NCI-H1417 (cell line): ENCODE results near the gene HRH1.
"Not testable (repeated sequence)": the region's sequence is repeated elsewhere in the genome, so short reads cannot be mapped to it uniquely, and the experiment has no call there.

Source experiments
- DNase-seq, 3 experiments: peaks; one replicate each; lab custom pipeline; 2025; lab: John Stamatoyannopoulos, UW

HRH1 gene

GRCh38 chr3:11204697-11205348 lies 50.5 kb downstream of the HRH1 start:
- peak in 1 of 3 experiments; percentile 35 for DNase-seq

- peak in 1 of 3 experiments; percentile 9 for DNase-seq
Observed at GRCh38 chr3:11205881-11206280, 51.6 kb downstream of the HRH1 start.

GRCh38 chr3:11206316-11206715 lies 52.0 kb downstream of the HRH1 start:
- peak in 2 of 3 experiments; percentile 17 to 75 for DNase-seq

DNA sequence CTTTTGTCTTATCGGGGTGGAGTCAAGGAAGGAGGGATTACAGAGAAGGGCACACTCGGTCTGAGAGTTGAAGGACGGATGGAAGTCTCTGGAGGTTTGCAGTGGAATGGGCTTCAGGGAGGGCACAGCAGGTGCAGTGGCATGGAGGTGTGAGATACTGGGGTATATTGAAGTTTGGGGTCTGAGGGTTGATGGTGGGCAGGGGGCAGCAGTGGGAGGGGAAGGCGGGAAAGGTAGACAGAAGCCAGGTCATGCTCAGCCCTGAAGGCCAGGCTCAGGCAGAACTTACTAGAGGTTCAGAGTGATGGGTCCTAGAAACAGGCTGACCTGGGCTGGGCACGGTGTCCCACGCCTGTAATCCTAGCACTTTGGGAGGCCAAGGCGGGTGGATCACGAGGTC lies 52.7 kb downstream of the HRH1 start:
- DNase-seq = no peak

DNA sequence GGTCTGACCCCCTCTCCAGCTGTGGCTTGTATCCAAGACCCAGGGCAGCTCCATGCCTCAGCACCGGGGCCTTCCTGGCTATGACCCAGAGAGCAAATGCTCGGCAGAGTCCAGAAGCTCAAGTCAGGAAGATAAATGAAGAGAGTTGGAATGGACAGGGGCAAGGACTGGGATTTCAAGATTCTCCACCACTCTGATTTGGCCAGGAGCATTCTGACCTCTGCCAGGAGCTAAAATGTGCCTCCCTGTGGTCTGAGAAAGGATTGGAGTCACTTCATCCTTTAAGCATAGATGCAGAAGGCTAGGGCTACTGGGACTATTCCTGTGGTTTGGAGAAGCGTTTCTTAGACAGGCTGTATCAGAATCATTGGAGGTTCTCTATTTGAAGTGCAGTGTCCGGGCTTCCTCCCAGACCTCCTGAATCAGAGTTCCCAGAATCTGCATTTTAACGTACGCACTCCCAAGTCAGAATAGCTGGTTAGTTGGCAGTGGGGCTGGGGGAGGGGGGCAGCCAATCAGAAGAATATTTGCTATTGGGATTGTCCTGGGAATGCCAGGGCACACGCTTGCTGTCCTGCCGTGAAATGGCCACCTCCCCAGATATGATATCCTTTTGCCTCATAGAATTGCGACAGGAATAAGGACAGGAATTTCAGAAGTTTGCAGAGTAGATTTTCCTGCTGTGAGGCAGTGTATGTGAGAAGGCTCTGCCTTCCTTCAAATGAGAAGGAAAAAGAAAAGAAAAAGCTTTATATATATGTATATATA lies 57.4 kb downstream of the HRH1 start:
- no peak for DNase-seq

- no peak for DNase-seq
Observed at GRCh38 chr3:11212299-11212608, 58.0 kb downstream of the HRH1 start.

- no peak for DNase-seq
Observed at GRCh38 chr3:11212784-11213183, 58.5 kb downstream of the HRH1 start.

DNA sequence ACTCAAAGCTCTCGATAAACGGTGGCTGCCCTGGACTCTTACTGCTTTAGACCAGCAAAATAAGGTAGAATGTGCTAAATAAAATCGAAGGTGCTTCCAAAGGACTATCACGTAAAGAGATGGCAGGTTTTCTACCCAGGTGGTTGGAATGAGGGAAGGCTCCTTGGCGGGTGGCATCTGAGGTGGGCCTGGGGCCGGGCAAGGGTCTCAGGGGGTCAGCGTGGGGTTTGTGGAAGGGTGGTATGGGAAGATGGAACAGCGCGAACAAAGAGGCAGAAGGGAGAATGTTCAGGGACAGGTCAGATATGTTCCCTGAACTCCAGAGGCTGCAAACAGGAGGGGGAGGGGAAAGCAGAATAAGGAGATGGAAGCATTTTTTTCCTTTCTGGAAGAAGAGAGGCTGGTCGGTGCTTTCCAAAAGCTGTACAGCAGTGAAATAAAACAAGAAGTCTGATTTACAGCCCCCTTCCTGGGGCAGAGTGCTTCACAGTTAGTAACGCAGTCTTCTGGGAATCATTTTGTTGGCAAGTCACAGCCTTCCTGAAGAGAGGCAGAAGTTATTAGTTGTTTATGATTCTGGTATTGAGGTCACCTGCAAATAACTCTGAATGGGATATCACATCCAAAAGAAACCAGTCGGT lies 59.6 kb downstream of the HRH1 start:
- DNase-seq = no peak

GRCh38 chr3:11214451-11214978 lies 60.2 kb downstream of the HRH1 start:
- no peak for DNase-seq

DNA sequence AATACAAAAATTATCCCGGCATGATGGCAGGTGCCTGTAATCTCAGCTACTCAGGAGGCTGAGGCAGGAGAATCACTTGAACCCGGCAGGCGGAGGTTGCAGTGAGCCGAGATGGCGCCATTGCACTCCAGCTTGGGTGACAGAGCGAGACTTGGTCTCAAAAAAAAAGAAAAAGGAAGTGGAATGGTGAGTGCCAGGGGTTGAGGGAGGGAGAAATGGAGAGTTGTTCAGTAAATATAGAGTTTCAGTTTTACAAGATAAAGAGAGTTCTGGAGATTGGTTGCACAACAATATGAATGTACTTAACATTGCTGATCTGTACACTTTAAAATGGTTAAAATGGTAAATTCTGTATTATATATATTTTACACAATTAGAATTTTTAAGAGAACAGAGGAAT lies 63.1 kb downstream of the HRH1 start:
- not testable (repeated sequence) for DNase-seq

GRCh38 chr3:11220230-11220629 lies 65.9 kb downstream of the HRH1 start:
- DNase-seq = no peak

DNA sequence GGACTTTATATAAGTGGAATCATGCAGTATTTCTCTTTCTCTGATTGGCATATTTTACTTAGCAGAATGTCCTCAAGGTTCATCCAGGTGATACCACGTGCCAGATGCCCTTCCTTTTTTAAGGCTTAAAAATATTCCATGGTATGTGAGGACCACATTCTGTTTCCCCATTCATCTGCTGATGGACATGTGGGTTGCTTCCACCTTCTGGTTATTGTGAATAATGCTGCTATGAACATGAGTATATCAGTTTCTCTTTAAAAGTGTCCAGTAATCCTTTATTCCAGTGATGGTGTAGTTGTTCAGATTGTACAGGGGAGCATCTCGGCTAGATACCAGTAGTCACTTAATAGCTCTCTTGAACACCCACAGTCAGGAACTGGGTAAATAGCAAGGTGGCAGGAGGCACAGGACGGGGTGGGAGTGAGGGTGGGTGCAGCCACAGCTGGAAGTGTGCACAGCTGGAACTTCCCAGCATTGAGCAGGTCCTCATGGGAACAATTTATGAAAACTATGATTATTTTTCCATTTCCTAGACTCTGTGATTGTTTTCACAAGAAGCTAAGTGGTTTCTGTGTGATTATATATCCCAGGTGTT lies 67.6 kb downstream of the HRH1 start:
- peak in 1 of 3 experiments; percentile 1 for DNase-seq

DNA sequence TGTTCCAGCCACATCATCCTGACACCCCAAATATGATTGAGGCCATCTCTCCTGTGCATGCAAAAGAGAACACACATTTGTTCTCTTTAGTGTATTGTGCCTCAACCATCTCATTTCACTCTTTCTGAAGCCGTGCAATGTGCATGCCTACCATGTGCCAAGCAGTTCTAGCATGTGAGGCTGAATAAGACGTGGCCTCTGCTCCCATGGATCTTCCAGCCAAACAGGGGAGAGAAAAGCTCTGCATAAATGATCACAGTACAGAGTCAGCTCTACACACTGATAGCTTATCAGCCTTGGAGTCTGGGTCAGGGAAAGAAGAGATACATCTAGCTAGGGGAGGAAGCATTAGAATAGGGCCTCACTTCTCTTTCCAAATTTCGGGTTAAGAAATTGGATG lies 69.7 kb downstream of the HRH1 start:
- DNase-seq = no peak

GRCh38 chr3:11224870-11225229 lies 70.6 kb downstream of the HRH1 start:
- no peak for DNase-seq

DNA sequence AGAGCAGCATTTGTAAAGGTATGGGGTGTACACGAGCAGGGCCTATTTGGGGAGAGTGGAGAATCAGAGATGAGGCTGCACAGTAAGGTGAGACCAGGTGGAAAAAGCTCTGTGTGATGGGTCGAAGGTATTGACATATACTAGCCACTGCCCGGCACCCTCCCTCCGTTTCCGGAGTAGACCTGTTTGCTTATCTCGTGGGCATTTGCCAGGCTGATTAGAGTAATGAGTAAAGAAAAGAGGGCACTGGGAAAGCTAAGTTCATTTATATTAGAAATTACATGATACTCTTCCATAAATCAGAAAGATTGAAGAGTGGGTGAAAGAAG lies 71.7 kb downstream of the HRH1 start:
- no peak for DNase-seq

DNA sequence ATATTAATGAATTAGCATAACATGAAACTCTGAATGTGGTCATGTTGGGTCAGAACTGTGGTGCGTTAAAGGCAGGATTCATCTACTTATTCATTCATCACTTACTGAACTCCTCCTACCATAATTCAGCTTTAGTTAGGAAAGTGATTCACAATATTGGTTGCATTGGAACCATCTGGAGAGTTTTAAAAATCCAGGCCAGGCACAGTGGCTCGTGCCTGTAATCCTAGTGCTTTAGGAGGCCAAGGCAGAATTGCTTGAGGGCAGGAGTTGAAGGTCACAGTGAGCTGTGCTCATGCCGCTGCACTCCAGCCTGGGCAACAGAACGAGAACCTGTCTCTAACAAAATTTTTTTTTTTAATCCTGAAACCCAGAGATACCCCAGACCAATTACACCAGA lies 73.7 kb downstream of the HRH1 start:
- no peak for DNase-seq

GRCh38 chr3:11230125-11230524 lies 75.8 kb downstream of the HRH1 start:
- no peak for DNase-seq

DNA sequence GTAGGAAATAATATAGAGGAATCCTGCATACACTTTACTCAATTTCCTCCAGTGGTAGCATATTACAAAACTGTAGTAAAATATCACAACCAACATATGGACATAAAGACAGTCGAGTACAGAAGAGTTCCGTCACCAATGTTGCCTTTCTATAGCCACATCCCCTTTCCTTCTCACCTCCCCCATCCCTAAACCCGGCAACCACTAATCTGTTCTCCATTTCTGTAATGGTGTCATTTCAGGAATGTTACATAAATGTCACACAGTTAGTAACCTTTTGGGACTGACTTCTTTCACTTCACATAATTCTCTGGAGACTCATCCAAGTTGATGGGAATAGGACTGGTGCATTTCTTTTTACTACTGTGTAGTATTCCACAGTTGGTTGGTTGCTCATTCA lies 76.5 kb downstream of the HRH1 start:
- DNase-seq = no peak

DNA sequence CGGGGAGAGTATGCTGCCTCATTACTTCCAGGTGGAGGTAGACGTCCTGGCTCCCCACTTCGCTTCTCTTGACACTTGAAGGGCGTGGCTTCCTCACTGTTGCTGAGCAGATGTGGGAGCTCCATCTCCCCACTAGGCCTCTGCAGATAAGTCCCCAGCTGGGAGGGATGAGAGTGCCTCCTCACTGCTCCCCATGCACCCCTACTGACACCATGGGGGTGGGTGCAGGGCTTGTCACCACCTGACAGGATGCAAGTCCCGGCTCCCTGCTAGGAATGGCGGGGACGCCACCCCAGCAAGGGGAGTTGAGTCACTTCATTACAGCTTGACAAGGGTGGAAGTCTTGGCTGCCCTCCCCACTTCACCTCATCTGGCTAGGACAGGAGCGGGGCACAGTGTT lies 81.1 kb downstream of the HRH1 start:
- no peak for DNase-seq

- DNase-seq = peak; percentile 37 to 71 (median 66)
Observed at GRCh38 chr3:11236588-11237461, 82.5 kb downstream of the HRH1 start.

DNA sequence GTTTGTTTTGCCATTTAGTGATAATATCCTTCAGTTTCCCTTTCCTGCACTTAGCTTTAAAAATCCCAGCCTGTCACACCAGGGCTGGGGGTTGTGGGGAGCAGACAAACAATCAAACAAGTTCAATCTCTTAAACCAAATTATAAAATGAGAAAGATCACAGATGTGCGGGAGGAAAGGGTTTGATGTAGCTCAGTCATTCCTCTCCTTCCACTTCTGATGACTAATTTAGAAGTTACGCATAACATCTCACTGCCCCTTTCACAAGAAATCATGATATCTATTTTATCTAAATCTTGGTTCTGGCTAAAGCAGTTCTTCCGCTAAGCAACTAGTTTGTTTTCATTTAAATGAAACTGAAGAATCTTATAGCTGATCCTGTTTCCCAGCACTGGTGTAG lies 83.8 kb downstream of the HRH1 start:
- no peak for DNase-seq

DNA sequence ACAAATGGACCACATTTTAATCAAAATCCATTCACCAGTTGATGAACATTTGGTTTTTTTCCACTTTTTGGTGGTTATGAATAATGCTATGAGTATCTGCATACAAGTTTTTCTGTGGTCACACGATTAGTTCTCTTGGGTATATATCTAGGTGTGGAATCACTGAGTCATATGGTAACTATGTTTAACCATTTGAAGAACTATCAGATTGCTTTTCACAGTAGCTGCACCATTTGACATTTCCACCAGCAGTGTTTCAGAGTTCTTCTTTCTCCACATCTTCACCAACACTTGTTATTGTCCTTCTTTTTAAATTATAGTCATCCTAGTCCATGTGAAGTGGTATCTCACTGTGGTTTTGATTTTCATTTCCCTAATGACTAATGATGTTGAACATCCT lies 84.6 kb downstream of the HRH1 start:
- no peak for DNase-seq
